NCI-H2029 treated with DMSO at 0.1 percent for 48 hours (cell line): Measurements from ENCODE around the gene SLC16A14.
"Not testable (repeated sequence)": the region's sequence is repeated elsewhere in the genome, so short reads cannot be mapped to it uniquely, and the experiment has no call there.

Source experiments
- DNase-seq: peaks from one replicate; lab custom pipeline; 2025; lab: John Stamatoyannopoulos, UW

The SLC16A14 gene

DNA sequence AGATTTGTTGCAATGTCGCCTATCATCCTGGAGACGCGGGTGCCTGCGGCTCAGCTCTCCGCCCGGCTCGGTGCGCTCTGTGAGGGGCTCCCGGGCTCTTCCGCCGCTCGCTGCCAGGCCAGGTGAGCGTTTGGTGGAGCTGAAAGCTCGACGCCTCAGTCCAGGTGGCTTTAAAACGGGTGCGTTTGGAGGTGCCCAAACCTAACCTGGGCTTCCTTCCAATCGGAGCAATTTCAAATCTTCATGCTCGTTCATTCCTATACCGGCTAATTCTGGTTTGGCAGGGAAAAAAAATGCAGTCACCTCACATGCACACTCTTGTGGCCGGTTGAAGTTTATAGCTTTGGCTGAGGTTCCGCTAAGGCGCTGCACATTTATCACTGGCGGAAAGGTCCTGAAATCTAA lies at the start of gene SLC16A14:
TSS of gene SLC16A14 (minus strand) at position 274 of the 405 bp plus-strand sequence. CDS start 9,572 bp downstream, outside the sequence.
- peak; percentile 44 for DNase-seq

- DNase-seq: no peak
Observed at GRCh38 chr2:230106771-230107170, 38.0 kb upstream of the SLC16A14 start.

GRCh38 chr2:230101967-230102366 lies 33.2 kb upstream of the SLC16A14 start:
- not testable (repeated sequence) for DNase-seq

GRCh38 chr2:230097841-230098240 lies 29.1 kb upstream of the SLC16A14 start:
- DNase-seq: no peak

- no peak for DNase-seq
Observed at GRCh38 chr2:230097424-230097823, 28.7 kb upstream of the SLC16A14 start.

DNA sequence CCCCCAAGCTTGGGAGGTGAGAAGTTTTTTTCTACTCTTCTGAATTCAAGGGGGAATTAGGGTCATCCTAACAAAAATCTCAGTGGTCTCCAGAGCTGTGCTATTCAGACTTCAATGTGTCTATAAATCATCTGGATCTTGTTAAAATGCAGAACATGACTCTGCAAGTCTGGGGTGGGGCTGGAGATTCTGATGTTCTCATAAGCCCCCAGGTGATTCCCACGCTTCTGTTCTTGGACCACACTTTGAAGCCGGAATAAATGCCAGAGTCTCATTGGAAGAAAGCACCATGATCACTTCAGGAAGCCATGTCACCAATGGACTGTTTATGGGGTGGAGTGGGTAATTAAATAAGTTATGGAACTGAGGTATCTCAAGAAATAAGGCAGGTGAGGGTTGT lies 22.2 kb upstream of the SLC16A14 start:
- no peak for DNase-seq

DNA sequence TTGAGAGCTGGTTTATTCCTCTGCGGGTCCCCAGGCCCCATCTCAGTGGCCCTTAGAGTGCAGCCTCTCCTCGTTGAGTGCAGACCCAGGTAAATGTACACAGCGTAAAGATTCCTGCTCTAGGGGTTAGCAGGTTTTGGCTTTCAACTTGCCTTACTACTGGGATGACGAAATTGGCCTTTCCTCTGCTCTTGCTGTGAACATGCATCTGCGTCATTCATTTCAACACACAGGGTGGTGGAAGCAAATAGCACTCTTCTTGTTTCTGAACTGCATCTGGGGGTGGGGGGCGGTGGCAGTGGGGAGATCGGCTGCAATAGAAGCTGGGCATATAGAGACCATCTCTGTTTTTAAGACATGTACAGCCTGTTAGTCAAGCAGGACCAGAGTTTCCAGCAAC lies 16.5 kb upstream of the SLC16A14 start:
- no peak for DNase-seq

GRCh38 chr2:230077851-230078547 lies 9.3 kb upstream of the SLC16A14 start:
- no peak for DNase-seq

GRCh38 chr2:230076819-230077218 lies 8.1 kb upstream of the SLC16A14 start:
- no peak for DNase-seq

GRCh38 chr2:230075988-230076631 lies 7.4 kb upstream of the SLC16A14 start:
- DNase-seq: peak; percentile 32

DNA sequence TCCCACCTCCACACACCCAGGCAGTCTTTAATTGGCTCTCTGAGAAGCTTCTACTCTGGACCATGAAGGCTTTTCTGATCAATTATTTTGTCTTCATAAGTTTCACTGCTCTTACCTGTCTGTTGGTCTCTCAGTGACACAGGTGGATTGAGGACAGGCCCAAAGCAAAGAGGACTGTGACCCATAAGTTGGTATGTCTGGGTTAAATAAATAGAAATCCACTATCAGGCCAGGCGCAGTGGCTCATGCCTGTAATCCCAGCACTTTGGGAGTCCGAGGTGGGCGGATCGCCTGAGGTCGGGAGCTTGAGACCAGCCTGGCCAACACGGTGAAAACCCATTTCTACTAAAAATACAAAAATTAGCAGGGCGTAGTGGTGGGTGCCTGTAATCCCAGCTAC lies 2.7 kb upstream of the SLC16A14 start:
- no peak for DNase-seq

DNA sequence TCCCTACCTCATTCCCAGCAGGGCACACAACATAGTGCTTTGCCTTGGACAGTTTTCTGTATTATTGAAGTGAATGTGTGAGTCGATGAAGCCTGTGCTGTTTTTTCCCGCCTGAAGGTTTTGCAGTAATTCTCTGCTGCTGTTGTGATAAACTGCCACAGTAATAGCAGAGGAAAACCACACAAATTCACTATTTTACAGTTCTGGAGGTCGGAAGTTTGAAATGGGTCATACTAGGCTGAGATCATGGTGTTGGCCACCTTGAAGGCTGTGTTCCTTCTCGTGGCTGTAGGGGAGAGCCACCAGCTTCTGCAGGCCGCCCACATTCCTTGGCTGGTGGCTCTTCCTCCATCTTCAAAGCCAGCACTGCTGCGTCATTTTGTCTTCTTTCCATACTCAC lies 678 bp upstream of the SLC16A14 start:
- DNase-seq: no peak

- DNase-seq: no peak
Observed at GRCh38 chr2:230068016-230068650, 591 bp downstream of the SLC16A14 start.

- DNase-seq: no peak
Observed at GRCh38 chr2:230060672-230061293, 7.9 kb downstream of the SLC16A14 start.

GRCh38 chr2:230053753-230054478 lies 14.8 kb downstream of the SLC16A14 start:
- no peak for DNase-seq

GRCh38 chr2:230052299-230052698 lies 16.4 kb downstream of the SLC16A14 start:
- DNase-seq: no peak

GRCh38 chr2:230050136-230050535 lies 18.6 kb downstream of the SLC16A14 start:
- DNase-seq: no peak

GRCh38 chr2:230048010-230048671 lies 20.6 kb downstream of the SLC16A14 start:
- DNase-seq: no peak

DNA sequence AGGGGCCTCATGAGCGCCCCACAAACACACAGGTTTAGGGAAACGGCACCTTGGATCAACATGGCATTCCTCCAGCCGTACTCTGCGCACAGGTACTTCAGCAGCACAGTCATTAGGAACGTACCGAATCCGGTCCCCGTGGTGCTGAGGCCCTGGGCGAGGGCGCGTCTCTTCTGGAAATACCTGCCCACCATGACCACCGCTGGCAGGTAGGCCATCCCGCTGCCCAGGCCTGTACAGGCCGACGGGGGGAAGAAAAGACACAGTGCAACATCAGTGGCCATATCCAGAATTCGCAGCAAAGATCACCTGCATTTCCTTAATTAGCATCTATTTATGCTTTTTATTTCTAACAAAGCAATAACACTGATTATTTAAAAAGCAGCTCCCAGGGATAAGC lies 22.2 kb downstream of the SLC16A14 start:
- no peak for DNase-seq

DNA sequence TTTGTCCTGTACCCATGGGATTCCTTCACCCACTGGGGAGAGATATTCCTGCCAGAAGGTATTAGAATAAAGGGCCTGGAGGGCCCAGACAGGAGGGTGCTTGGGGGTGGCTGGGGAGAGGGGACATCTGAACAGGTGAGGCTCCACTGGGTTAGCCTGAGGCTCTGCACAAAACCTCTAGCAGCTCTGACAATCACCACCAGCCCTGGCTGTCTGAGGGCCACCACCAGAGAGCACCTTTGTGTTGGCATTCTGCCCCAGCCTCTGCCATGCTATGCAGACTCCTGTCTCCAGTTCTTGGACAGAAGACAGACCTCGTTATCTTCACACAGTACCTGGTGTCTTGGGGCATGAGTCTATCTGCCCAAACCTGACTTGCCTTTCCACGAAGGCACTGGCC lies 25.3 kb downstream of the SLC16A14 start:
- no peak for DNase-seq

GRCh38 chr2:230043025-230043424 lies 25.7 kb downstream of the SLC16A14 start:
- DNase-seq: no peak

- DNase-seq: no peak
Observed at GRCh38 chr2:230042195-230042594, 26.5 kb downstream of the SLC16A14 start.
